ENCODE results near the gene CERS6. TPM values are rescaled to one million over a fixed set of nuclear protein-coding genes. Genes with fewer than 3 reads are reported as not detected.

Gene CERS6
- total and polyA plus RNA-seq, 10 of the 15 experiments (the other 5 are each of a cell fraction or from before 2014, with no cell fraction given) = 1.3 to 20.4 (median 14.1) TPM

GRCh38 chr2:168468354-168468753 lies 12.3 kb downstream of the CERS6 start (continued):
- TF ChIP-seq BCLAF1 (IDR thresholded peaks at IDR 0.05) = no peak
- no peak for TF ChIP-seq IRF5 (IDR thresholded peaks at IDR 0.05; ENCODE audit: borderline replicate concordance)
- TF ChIP-seq NKRF (conservative IDR thresholded peaks at IDR 0.05) = no peak
- no peak for TF ChIP-seq FOXM1 (IDR thresholded peaks at IDR 0.05; ENCODE audit: low read depth, low read length)

Data from GM12878 (cell line).